ENCODE results near the gene BCR.

DNA sequence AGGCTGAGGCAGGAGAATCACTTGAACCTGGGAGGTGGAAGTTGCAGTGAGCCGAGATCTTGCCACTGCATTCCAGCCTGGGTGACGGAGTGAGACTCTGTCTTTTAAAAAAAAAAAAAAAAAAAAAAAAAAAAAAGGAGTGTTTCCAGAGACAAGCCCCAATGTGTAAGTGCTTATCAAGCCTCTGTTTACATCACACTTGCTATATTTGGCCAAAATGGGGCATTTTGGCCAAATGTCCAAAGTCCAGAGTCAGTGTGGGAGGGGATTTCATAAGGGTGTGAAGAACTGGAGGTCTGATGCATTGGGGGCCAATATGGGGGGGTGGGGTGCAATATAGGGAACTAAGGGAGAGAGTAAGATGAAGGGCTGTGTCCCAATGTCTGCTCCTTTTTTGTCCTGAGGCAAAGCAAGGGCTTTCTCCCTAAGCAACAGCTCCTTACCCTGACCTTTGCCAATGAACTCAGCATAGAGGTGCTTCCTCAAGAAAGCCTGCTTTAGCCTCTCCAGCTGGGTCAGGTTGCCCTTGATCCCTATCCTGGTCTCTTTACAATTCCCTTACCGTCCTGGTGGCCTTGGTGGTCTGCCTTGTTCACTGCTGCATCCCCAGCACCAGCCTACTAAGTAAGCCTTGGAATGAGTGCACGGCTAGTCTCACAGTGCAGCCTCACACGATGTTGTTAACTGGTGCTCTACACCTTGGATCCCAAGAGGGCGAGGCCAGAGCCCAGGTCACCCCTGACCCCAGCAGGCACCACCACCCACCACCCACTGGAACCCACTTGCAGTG lies 14.1 kb upstream of the BCR start:
- TF ChIP-seq HDAC1 (CRISPR knock-in tag; IDR thresholded peaks at IDR 0.05) (no peak), CBX5 (CRISPR knock-in tag; IDR thresholded peaks at IDR 0.05; ENCODE audit: borderline replicate concordance) (no peak), TAF1 (CRISPR knock-in tag; IDR thresholded peaks at IDR 0.05) (no peak), ISX (CRISPR knock-in tag; conservative IDR thresholded peaks at IDR 0.05) (no peak), SRF (IDR thresholded peaks at IDR 0.05; ENCODE audit: low read depth, low read length) (peak; percentile 93), MYC (CRISPR knock-in tag; IDR thresholded peaks at IDR 0.05; ENCODE audit: borderline replicate concordance) (no peak), NFATC3 (CRISPR knock-in tag; IDR thresholded peaks at IDR 0.05) (no peak), PHB2 (IDR thresholded peaks at IDR 0.05; ENCODE audit: partially characterized antibody) (no peak), POLR2A (IDR thresholded peaks at IDR 0.05; ENCODE audit: insufficient read depth in 1 of 2, low read depth in 2 of 2, low read length in 2 of 2) (no peak)
- TF ChIP-seq, protein P1, sequence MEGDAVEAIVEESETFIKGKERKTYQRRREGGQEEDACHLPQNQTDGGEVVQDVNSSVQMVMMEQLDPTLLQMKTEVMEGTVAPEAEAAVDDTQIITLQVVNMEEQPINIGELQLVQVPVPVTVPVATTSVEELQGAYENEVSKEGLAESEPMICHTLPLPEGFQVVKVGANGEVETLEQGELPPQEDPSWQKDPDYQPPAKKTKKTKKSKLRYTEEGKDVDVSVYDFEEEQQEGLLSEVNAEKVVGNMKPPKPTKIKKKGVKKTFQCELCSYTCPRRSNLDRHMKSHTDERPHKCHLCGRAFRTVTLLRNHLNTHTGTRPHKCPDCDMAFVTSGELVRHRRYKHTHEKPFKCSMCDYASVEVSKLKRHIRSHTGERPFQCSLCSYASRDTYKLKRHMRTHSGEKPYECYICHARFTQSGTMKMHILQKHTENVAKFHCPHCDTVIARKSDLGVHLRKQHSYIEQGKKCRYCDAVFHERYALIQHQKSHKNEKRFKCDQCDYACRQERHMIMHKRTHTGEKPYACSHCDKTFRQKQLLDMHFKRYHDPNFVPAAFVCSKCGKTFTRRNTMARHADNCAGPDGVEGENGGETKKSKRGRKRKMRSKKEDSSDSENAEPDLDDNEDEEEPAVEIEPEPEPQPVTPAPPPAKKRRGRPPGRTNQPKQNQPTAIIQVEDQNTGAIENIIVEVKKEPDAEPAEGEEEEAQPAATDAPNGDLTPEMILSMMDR (CRISPR knock-in tag; IDR thresholded peaks at IDR 0.05) = no peak
- TF ChIP-seq, protein P2, sequence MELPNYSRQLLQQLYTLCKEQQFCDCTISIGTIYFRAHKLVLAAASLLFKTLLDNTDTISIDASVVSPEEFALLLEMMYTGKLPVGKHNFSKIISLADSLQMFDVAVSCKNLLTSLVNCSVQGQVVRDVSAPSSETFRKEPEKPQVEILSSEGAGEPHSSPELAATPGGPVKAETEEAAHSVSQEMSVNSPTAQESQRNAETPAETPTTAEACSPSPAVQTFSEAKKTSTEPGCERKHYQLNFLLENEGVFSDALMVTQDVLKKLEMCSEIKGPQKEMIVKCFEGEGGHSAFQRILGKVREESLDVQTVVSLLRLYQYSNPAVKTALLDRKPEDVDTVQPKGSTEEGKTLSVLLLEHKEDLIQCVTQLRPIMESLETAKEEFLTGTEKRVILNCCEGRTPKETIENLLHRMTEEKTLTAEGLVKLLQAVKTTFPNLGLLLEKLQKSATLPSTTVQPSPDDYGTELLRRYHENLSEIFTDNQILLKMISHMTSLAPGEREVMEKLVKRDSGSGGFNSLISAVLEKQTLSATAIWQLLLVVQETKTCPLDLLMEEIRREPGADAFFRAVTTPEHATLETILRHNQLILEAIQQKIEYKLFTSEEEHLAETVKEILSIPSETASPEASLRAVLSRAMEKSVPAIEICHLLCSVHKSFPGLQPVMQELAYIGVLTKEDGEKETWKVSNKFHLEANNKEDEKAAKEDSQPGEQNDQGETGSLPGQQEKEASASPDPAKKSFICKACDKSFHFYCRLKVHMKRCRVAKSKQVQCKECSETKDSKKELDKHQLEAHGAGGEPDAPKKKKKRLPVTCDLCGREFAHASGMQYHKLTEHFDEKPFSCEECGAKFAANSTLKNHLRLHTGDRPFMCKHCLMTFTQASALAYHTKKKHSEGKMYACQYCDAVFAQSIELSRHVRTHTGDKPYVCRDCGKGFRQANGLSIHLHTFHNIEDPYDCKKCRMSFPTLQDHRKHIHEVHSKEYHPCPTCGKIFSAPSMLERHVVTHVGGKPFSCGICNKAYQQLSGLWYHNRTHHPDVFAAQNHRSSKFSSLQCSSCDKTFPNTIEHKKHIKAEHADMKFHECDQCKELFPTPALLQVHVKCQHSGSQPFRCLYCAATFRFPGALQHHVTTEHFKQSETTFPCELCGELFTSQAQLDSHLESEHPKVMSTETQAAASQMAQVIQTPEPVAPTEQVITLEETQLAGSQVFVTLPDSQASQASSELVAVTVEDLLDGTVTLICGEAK (IDR thresholded peaks at IDR 0.05) = no peak
- TF ChIP-seq, protein P2 (CRISPR knock-in tag; IDR thresholded peaks at IDR 0.05) = no peak
- TF ChIP-seq, protein P3, sequence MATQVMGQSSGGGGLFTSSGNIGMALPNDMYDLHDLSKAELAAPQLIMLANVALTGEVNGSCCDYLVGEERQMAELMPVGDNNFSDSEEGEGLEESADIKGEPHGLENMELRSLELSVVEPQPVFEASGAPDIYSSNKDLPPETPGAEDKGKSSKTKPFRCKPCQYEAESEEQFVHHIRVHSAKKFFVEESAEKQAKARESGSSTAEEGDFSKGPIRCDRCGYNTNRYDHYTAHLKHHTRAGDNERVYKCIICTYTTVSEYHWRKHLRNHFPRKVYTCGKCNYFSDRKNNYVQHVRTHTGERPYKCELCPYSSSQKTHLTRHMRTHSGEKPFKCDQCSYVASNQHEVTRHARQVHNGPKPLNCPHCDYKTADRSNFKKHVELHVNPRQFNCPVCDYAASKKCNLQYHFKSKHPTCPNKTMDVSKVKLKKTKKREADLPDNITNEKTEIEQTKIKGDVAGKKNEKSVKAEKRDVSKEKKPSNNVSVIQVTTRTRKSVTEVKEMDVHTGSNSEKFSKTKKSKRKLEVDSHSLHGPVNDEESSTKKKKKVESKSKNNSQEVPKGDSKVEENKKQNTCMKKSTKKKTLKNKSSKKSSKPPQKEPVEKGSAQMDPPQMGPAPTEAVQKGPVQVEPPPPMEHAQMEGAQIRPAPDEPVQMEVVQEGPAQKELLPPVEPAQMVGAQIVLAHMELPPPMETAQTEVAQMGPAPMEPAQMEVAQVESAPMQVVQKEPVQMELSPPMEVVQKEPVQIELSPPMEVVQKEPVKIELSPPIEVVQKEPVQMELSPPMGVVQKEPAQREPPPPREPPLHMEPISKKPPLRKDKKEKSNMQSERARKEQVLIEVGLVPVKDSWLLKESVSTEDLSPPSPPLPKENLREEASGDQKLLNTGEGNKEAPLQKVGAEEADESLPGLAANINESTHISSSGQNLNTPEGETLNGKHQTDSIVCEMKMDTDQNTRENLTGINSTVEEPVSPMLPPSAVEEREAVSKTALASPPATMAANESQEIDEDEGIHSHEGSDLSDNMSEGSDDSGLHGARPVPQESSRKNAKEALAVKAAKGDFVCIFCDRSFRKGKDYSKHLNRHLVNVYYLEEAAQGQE (IDR thresholded peaks at IDR 0.05; ENCODE audit: borderline replicate concordance in 1 of 2, low read depth in 1 of 2, low read length in 2 of 2) = no peak
